Ovary (tissue), 9 donors: ENCODE measurements around the gene RING1. TPM values are rescaled to one million over a fixed set of nuclear protein-coding genes. Genes with fewer than 3 reads are reported as not detected.

Source experiments
- DNase-seq, 5 donors: peaks; one replicate each; pipeline ENCODE4 v3.0.0-alpha.2; 2019 to 2020
- H3K27ac ChIP-seq, 2 donors: fragments of 200-600 bp; one replicate each; pipeline versions ENCODE4 v1.5.1 to v1.8.0; 2019 to 2022
- H3K27me3 ChIP-seq: fragments of 200-600 bp; one replicate; pipeline ENCODE4 v1.8.0; 2022
- H3K36me3 ChIP-seq: fragments of 200-600 bp; sonication (generic); one replicate; pipeline ENCODE4 v1.5.1; 2019
- H3K4me1 ChIP-seq: one replicate; pipeline ENCODE4 v1.8.1; 2013; ENCODE audit warnings: mild to moderate bottlenecking, moderate library complexity; ENCODE audit not compliant: insufficient read depth
- H3K4me3 ChIP-seq: fragments of 200-600 bp; sonication (generic); one replicate; pipeline ENCODE4 v1.5.1; 2017
- H3K9me3 ChIP-seq, 2 donors: fragments of 200-600 bp in 1 of 2; sonication (generic) in 1 of 2; one replicate each; pipeline versions ENCODE4 v1.5.1 to v1.8.1; 2013 to 2019; ENCODE audit warnings: mild to moderate bottlenecking in 1 of 2, moderate library complexity in 1 of 2
- CTCF ChIP-seq, 3 donors: fragments of 450-650 bp in 2 of 3; fragments of 200-600 bp in 1 of 3; IDR thresholded peaks; one replicate each; pipeline versions ENCODE4 v1.5.1 to v1.8.0; 2016 to 2022; ENCODE audit warnings: antibody characterized with exemption in 3 of 3, mild to moderate bottlenecking in 1 of 3
- EP300 ChIP-seq: sonication (generic); formaldehyde crosslinking; IDR thresholded peaks from one replicate; pipeline ENCODE4 v1.6.1; 2017; ENCODE audit warnings: antibody characterized with exemption
- POLR2A ChIP-seq: fragments of 450-650 bp; IDR thresholded peaks from one replicate; pipeline ENCODE4 v1.6.1; 2017; ENCODE audit warnings: antibody characterized with exemption, mild to moderate bottlenecking, moderate library complexity
- whole genome bisulfite sequencing, 3 donors: extraction: QIAGEN DNeasy Blood & Tissue Kit in 1 of 3; methylation state at CpG; one replicate each; pipeline versions ENCODE4 v1.1.5 to v1.1.7; 2013 to 2017; 5-methylcytosine and 5-hydroxymethylcytosine counted together
- intact Hi-C, 4 donors: fragments of 100-400 bp; cut with DNase I; formaldehyde crosslinking; loops; one replicate each; pipeline versions ENCODE4 v1.11.0 to v1.15.1; 2022 to 2023
- polyA plus RNA-seq, 2 donors: library from polyadenylated mRNA; stranded (reverse); fragments of 200-250 nt in 1 of 2; fragments of 350-450 nt in 1 of 2; fragmentation: Illumina TruSeq in 1 of 2; extraction: RNeasy Lipid Tissue Mini Kit (QIAGEN cat#74804) in 1 of 2; gene quantifications; one replicate each; pipeline ENCODE4 v1.2.3, GENCODE V29; 2013 to 2014
- total RNA-seq, 7 donors: library from RNA; depleted of rRNA in 2 of 7; stranded (reverse); fragments of >200 nt in 2 of 7; fragmentation: NEBNext Ultra II Directional in 3 of 7; extraction: Animal tissue kit (Norgen Biotek cat#: 25700) in 3 of 7; gene quantifications; one replicate each; pipeline versions ENCODE4 v1.1.0 to v1.2.4, GENCODE V29; 2016 to 2023
- donor health status: DM: no; HTN: no; CAD: no; lungs with moderate emphysema.
- donor health status: DM: no; HTN: no; CAD: no.
- donor health status: Bipolar disorder and iron deficiency.
- donor health status: DM: yes; HTN: yes; CAD: no.
- donor health status: DM: no; HTN: no; CAD: no.
- donor health status: DM: yes; HTN: yes; CAD: no.

The RING1 gene
- total and polyA plus RNA-seq, 9 donors = 20.7 to 70.6 (median 51.7) TPM

GRCh38 chr6:33211136-33211535 is 2.8 kb downstream of the RING1 start:
- peaks cover 15% of the 10 kb centered on the region for H3K4me1 ChIP-seq
- no peak for TF ChIP-seq CTCF (IDR thresholded peaks at IDR 0.05)
- intact Hi-C loops = no loop called here
- H3K36me3 ChIP-seq = no peaks in the 10 kb centered on the region
- WGBS, 3 donors = 70 to 74% (median 73%) methylated on average over 17 of the region's 17 CpGs
- no peak overlapping the region for H3K27ac ChIP-seq
- DNase-seq = no peak
- H3K27me3 ChIP-seq = no peaks in the 10 kb centered on the region
- no peaks in the 10 kb centered on the region for H3K9me3 ChIP-seq
- no peak overlapping the region for H3K4me3 ChIP-seq

GRCh38 chr6:33211666-33212422 is 3.5 kb downstream of the RING1 start:
- WGBS, 3 donors = 79% methylated on average over 18 of the region's 18 CpGs
- Histone ChIP-seq H3K36me3 (no peaks in the 10 kb centered on the region), H3K4me1 (peaks cover 15% of the 10 kb centered on the region), H3K9me3 (no peaks in the 10 kb centered on the region), H3K27ac (no peak overlapping the region), H3K4me3 (no peak overlapping the region), H3K27me3 (no peaks in the 10 kb centered on the region)
- no peak for TF ChIP-seq POLR2A
- TF ChIP-seq EP300 = no peak
- TF ChIP-seq CTCF (IDR thresholded peaks at IDR 0.05) = no peak
- DNase-seq = no peak
- intact Hi-C loops = no loop called here

GRCh38 chr6:33212857-33213165 is 4.5 kb downstream of the RING1 start:
- 0 to 1% (median 0%) methylated on average over 6 of the region's 6 CpGs for WGBS, 3 donors
- Histone ChIP-seq H3K27me3 (no peaks in the 10 kb centered on the region), H3K27ac (peak overlapping the region in 1 of 2 donors; percentile 7), H3K9me3 (no peaks in the 10 kb centered on the region), H3K4me3 (peak overlapping the region; percentile 36), H3K36me3 (no peaks in the 10 kb centered on the region), H3K4me1 (peaks cover 11% of the 10 kb centered on the region)
- TF ChIP-seq POLR2A = no peak
- TF ChIP-seq CTCF (IDR thresholded peaks at IDR 0.05) = no peak
- no peak for TF ChIP-seq EP300
- no peak for DNase-seq
- intact Hi-C loops = no loop called here

- intact Hi-C loops = no loop called here
- no peaks in the 10 kb centered on the region for H3K36me3 ChIP-seq
- peak overlapping the region in 1 of 2 donors; percentile 7 for H3K27ac ChIP-seq
- WGBS, 3 donors = 0 to 1% (median 1%) methylated on average over 42 to 43 of the region's 43 CpGs
- peak overlapping the region; percentile 36 for H3K4me3 ChIP-seq
- TF ChIP-seq POLR2A (no peak), CTCF (IDR thresholded peaks at IDR 0.05) (no peak), EP300 (no peak)
- H3K4me1 ChIP-seq = peaks cover 11% of the 10 kb centered on the region
- DNase-seq = peak in 3 of 5 donors; percentile 42 to 73 (median 56)
- no peaks in the 10 kb centered on the region for H3K27me3 ChIP-seq
- no peaks in the 10 kb centered on the region for H3K9me3 ChIP-seq
These were observed 5.1 kb downstream of the RING1 start for GRCh38 chr6:33213166-33213988.
